GM18505 (cell line): ENCODE data around the gene SLC7A14.
A peak's percentile ranks its signal among the peaks of the same experiment; 100 is the strongest.

Experiments used
- ATAC-seq: cut with Tn5 transposase; IDR thresholded peaks from one replicate; pipeline ENCODE4 v1.9.1; 2021; ENCODE audit not compliant: unreplicated experiment
- POLR2A ChIP-seq: IDR thresholded peaks from 4 replicates; pipeline ENCODE4 v1.6.1; 2011; ENCODE audit warnings: borderline replicate concordance; ENCODE audit not compliant: insufficient read depth, insufficient read length; ENCODE audit errors: extremely low read depth

The SLC7A14 gene

GRCh38 chr3:170443457-170443856 lies 142.4 kb downstream of the SLC7A14 start:
- TF ChIP-seq POLR2A: no peak
- no peak for ATAC-seq

- no peak for ATAC-seq
- TF ChIP-seq POLR2A: no peak
Measured at GRCh38 chr3:170442947-170443346, 142.9 kb downstream of the SLC7A14 start.

DNA sequence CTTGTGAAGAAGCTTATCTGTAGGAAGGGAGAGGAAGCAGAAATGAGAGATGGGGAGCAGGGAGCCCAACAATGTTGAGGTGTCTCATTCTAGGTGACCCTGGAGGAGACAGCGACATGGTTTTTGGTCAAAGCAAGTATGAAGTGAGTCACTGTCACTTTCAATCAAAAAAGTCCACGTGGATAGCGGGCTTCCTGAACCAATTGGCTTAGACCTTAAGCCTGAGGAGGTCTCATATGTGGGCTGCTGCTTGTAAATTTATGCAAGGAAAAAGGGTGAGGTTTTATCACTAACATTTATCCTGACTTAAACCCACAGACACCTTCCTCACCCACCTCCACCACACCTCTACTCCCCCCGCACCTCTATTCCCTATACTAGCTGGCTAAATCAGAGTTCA lies 144.5 kb downstream of the SLC7A14 start:
- no peak for TF ChIP-seq POLR2A
- ATAC-seq: no peak

DNA sequence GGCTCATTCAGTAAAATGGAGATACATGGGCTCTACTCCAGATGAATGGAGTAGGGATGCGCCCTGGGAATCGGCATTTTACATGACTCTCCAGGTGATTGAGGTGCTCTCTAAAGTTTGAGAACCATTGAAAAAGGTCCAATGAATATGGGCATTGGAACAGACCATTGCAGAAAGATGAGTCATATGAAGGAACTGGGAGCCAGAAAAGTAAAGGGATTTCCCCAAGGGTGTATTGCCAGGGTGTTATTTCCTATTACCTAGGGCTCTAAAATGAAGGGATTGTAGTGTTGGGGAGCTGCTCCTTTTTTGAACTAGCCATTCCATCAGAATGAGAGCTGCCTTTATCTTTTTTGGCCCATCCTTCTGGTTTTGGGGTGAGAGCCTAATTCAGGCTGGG lies 145.5 kb downstream of the SLC7A14 start:
- no peak for TF ChIP-seq POLR2A
- ATAC-seq: no peak

- TF ChIP-seq POLR2A: no peak
- no peak for ATAC-seq
Measured at GRCh38 chr3:170438836-170439235, 147.0 kb downstream of the SLC7A14 start.

GRCh38 chr3:170437696-170438407 lies 148.0 kb downstream of the SLC7A14 start:
- TF ChIP-seq POLR2A: no peak
- no peak for ATAC-seq

DNA sequence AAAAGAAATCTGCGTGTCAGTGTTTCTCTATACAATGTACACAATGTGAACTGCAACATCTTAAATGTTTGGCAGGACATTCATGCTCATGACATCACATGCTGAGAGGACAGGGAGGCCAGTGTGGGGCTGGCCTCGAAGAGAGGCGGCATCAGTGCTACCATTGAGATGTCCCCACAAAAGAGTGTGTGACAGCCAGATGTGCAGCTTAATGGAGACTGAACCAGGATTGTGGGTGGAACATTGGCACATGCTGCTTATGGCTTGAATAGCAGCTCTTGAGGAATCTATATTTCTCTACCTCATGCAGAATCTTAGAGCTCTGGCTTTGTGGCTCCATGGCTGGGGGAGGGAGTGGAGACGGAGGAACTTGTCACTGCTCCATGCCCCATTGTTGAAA lies 148.7 kb downstream of the SLC7A14 start:
- no peak for ATAC-seq
- no peak for TF ChIP-seq POLR2A

- TF ChIP-seq POLR2A: no peak
- ATAC-seq: no peak
Measured at GRCh38 chr3:170436697-170437096, 149.2 kb downstream of the SLC7A14 start.

- TF ChIP-seq POLR2A: no peak
- no peak for ATAC-seq
Measured at GRCh38 chr3:170432416-170432815, 153.5 kb downstream of the SLC7A14 start.

DNA sequence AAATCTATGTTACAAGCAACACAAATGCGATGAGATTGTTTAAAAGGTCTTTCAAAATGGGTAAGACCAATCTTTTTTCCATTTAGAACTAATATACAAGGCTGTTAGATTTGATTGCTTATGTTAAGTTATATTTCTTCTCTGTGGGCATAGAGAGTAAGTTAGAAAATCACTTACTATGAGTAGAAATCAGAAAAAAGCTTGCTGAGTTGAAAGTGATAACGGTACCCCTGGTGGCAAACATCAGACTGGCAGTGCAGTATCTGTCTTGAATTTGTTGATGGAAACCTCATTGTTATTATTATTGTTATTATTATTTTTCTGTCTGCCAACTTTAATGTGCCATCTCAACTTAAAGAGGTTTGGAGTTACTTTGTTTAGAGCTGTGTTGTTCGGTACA lies 154.8 kb downstream of the SLC7A14 start:
- no peak for ATAC-seq
- no peak for TF ChIP-seq POLR2A

- no peak for TF ChIP-seq POLR2A
Measured at GRCh38 chr3:170429050-170429449, 156.8 kb downstream of the SLC7A14 start.

DNA sequence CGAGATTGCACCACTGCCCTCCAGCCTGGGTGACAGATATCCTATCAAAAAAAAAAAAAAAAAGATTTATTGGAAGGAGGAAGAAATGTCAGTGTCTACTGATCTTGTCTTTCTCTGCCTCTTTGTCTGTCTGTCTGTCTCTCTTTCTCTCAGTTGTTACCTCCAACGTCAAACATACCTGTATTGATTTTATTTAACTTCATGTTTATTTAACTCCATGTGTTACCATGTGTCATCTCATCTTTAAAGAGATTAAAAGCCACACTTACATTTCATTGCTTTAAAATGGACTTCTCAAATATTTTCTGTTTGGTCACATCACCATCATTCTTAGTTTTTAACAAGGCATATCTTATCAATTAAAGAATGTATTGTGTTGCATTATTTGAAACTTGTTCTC lies 157.8 kb downstream of the SLC7A14 start:
- TF ChIP-seq POLR2A: no peak
- no peak for ATAC-seq

More at GRCh38 chr3:170429050-170429449, 156.8 kb downstream of the SLC7A14 start:
- ATAC-seq: peak; percentile 58

DNA sequence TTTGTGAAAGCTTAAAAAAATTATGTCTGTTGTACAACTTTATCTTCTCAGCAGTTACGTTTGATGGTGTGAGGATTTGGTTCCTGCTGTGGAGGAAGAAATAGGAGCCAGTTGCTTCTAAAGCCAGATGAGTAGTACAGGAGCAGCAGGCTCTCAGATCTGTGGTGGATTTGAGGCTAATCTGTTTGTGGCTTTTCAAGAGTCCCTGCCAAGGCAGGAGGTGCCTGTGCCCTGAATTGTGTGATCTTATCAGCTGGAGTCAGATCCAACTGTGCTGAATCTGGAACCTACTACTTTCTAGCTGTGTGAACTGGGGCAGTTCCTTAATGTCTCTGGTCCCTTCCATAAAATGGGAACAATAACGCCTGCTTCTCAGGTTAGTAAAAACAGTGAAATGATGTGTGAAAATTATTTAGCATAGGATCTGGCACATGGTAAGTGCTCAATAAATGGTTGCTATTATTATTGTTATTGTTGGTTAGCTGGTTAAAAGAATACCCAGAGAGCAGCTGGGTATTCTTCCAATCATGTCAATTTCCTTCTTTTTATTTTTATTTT lies 159.6 kb downstream of the SLC7A14 start:
- TF ChIP-seq POLR2A: no peak
- no peak for ATAC-seq

GRCh38 chr3:170425491-170426239 lies 160.2 kb downstream of the SLC7A14 start:
- TF ChIP-seq POLR2A: no peak
- ATAC-seq: no peak
